Stimulated activated CD4-positive, alpha-beta T cell treated with anti-CD3 and anti-CD28 coated beads, Interleukin-15, amount 100 ng/mL, for 1 hour (primary cell): ENCODE results near the gene CD52.

ENCODE experiments used
- DNase-seq, 2 donors: peaks; one replicate each; pipeline ENCODE4 v3.0.0-alpha.2; 2020; ENCODE audit warnings: low read depth in 1 of 2, low spot score in 1 of 2

CD52 gene, protein sequence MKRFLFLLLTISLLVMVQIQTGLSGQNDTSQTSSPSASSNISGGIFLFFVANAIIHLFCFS

DNA sequence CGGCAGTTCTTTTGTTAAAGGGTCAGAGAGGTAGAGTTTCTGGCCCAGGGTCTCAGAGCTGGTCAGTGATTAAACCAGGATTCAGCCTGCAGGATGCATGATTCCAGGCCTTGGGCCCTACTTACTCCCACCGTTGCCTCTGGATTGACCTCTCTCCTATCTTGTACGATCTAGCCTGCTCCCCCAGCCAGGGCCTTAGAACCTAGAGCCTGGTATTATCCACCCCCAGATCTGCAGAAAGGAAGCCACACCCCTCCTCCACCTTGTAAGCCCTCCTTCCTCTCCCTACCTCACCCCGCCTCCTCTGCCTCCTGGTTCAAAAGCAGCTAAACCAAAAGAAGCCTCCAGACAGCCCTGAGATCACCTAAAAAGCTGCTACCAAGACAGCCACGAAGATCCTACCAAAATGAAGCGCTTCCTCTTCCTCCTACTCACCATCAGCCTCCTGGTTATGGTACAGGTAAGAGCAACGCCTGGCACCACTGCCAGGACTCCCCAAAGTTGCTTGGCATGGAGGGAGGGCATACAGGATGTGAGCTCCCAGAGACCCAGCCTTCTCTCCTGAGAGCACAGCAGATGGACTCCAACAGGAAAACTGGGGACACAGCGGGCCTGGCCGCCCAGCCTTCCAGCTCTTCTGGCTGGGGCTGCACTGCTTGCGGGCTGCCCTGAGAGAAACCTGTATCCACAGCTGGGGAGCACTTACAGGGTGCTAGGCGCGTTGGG lies at the start of gene CD52:
TSS of gene CD52 (plus strand) at position 347 of the 726 bp plus-strand sequence. CDS start at position 407, 60 bp downstream.
- peak in 1 of 2 donors; percentile 55 for DNase-seq

DNA sequence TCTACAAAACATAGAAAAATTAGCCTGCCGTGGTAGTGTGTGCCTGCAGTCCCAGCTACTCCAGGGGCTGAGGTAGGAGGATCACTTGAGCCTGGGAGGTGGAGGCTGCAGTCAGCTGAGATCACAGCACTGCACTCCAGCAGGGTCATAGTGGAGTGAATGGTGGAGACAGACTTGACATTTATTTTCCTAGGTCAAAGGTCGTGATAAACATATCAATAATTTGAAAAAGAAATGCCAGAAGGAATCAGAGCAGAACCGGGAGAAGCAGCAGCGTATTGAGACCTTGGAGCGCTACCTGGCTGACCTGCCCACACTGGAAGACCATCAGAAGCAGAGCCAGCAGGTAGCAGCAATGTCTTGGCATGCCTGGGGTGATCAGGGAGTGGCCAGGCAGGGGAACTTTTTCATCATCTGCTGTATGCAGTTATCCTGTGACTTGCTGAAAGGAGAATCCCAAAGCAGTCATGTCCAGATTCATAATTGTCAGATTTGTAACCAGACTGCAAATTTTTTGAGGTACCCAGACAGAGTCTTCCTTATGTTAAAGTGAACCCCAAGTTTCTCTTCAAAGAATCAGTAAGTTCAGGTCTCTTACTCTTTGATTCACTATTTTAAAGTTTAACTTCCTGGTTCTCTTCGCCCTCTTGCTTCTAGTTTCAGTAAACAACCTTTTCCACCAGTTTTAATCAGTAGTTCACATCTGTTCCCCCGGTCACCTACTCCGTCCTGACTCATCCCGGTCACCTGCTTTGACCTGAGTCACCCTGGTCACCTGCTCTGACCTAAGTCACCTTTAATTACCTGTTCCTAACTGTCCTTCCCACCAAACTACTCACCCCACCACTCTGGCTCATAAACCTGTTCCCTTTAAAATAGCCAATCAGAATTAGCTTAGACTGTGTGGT lies 49.2 kb upstream of the CD52 start:
- DNase-seq = no peak

DNA sequence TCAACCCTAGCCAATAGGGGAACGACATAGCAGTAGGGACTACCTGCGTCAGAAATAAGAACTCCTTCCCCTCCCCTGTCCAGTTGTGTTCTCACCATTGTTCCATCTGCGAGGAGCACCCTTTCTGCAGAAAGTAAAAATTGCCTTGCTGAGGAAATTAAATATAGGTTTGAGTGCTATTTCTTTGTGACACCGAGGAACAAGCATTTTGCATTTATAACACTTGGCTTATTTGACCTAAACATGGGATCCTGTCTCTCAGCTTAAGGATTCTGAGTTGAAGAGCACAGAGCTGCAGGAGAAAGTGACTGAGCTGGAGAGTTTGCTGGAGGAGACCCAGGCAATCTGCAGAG lies 48.6 kb upstream of the CD52 start:
- DNase-seq = no peak

DNA sequence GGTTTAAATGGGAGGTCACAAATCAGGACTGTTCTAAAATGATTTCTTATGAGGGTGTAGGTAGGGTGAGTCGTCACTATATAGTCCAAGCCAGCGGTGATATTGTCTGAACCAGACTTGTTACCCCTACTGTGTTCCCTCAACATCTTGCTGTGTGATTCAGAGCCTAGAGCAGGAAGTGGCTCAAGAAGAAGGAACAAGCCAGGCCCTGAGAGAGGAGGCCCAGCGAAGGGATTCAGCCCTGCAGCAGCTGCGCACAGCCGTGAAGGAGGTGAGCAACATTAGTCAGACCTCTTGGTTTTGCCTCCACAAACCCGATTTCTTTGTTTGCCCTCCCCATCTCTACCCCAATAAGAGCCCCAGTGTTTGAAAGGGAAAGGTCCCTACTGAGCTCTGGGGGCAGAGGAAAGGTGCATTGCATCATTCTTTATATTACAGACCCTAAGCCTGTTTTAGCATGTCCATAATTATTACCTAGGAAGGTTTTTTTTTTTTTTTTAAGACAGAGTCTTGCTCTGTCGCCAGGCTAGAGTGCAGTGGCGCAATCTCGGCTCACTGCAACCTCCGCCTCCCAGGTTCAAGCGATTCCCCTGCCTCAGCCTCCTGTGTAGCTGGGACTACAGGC lies 42.8 kb upstream of the CD52 start:
- no peak for DNase-seq

DNA sequence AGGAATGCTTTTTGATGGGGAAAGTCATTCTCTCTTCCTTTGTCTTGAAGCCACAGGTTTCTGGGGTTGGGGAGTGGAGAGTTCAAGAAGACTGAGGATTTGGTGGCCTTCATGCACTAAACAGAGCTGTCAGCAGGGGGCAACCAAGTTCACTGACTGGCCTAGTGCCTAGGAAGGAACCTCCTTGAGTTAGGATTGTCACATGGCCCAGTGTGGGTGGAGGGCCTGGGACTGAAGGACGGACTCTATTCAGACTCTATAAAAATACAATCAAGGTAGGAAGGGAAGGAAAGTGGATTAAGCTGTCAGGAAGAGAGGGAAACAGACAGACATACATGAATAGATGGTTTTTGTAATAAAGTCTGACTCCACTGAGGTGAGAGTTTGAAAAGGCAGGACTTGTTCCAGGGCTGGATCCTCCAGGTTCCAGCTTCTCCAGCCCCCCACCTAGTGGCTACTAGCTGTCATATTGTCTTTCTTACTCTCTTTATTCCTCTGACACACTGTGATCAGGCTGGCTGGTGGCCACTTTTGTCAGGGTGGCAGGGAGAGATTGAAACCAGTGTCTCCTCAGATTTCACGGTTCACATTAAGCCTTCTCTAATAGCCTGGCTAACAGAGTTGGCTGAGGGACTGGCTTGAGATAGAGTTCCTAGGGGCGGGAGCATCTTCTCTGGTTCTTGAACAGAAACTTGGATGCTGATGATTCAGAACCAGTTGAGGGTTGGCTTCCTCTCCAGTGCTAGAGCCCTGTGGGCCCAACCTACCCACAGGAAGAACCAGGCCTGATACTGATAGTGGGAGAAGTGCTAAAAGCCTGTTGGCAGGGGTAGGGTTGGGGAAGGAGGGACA lies 42.0 kb upstream of the CD52 start:
- peak; percentile 50 to 51 for DNase-seq

DNA sequence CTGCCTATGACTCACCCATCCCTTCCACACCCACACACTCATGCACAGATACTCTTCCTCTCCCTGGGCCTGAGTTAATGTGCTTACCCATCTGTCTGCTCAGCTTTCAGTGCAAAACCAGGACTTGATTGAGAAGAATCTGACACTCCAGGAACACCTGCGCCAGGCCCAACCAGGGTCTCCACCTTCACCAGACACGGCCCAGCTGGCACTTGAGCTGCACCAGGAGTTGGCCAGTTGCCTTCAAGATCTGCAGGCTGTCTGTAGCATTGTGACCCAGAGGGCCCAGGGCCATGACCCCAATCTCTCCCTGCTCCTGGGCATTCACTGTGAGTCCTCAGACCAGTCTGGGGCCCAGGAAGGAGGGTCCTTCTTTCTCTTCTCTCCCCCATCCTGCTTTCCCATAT lies 41.3 kb upstream of the CD52 start:
- DNase-seq = no peak

DNA sequence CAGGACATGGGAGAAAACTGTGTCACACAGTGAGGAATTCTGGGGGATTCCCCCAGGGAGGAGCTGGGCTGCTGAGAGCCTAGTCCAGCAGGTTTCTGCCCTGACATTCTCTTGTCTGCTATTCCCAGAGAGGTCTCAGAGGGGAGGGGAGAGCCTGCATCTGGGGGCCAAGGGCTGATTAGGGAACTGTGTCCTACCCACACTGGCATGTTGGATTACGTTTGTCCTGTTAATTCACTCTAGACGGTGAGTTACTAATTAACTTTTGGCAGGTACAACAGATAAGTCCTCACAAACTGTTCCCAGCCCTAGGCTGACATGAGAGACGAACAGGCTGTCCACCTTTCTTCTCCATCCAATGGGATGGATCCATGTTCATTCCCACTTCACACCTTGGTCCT lies 40.5 kb upstream of the CD52 start:
- no peak for DNase-seq

DNA sequence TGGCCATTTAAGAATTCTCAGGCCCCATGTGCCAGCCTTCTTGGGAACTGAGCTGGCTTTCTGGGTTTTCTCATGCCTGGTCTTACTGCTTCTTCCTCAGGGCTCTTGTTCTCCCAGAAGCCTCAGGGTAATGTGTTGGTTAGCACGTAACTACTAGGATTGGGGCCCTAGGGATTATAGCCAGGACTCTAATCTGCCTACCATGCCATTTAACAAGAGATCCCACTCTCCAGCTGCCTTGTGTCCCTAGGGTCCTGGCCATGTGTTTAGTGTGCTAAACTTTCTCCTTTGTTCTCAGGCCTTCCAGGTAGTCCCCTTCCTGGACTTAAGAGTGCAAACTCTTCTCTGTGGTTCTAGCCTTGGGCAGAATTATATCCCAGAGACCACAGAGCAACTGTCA lies 40.0 kb upstream of the CD52 start:
- DNase-seq = no peak

DNA sequence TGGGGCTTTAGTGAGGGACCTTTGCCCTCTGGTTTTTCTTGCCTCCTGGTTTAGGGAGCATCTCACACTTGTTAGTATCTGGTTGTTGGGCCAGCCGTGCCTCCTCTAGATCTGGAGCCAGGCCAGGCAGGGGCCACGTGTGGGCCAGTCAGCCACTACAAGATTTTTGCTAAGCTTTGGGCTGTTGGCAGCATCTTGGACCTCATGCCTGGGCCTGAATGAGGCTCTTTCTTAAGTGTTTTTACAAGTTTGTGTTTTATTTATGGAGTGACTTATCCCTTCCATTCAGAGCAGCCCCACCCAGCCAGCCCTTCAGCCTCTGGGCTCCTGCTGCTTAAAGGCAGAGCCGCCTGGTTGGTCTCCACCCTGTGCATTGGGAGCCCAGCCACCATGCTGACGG lies 39.5 kb upstream of the CD52 start:
- DNase-seq = no peak

DNA sequence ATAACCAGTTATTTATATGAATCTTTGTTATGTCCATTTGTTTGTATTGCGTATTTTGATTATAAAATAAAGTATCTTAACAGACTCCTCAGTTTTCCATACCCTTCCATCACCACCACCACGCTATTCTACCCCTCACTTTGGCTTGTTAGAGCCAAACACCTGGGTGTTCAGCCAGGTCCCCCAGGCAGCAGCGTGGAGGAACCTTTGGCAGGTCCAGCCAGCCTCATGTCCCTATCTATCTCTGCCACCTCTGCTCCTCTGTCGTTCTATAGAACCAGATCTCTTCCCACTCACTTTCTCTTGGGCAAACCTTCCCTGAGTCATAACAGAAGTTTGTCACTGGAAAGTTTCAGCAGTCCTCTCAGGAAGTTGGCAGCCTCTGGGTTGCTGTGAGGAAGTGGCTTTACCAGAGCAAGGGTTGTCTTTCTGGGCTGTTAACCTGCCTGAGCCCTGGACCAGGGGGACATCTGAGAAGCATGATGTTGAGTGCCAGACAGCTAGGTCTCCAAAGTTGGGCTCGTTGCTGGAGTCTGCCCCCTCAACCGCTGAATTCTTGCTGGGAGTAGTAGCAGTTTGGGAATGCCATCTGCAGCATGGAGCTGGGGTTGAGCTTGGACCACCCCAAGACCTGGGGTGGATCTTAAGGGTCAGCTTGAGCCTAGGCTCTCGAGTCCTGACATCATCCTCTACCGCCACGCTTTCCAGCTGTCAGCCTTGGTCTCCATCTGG lies 38.9 kb upstream of the CD52 start:
- no peak for DNase-seq

DNA sequence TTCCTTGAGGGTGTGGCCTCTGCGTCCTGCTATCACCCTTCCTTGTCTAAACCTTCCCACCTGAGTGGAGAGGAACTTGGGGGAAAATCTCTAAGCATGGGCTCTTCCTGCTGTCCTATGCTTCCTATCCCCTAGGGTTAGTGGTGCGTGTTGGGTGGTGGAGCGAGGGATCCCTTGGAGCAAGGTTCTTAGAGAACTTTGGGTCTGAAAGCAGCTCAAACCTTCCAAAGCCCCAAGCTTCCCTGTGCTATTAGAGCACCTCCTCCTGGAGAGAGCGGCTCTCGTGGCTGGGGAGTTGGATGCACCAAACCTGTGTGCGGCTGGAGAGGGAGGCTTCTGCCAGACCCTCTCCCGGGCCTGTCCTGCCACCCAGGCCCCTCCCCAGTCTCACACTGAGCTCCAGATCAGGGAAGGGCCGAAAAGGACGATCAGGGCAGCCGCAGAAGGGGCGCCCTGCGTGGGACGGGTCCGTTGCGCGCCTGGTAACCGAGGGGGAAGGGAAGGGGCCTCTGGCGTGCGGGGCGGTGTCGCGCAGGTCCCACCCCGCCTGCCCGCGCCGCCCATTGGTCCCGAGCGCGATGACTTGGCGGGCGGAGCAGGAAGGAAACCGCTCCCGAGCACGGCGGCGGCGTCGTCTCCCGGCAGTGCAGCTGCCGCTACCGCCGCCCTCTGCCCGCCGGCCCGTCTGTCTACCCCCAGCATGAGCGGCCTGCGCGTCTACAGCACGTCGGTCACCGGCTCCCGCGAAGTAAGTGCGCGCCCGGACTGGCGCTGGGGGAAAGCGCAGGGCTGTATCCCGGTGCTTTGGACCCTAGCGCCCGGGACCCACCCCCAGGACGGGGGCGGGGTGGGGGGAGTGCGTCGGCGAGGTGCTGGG lies 38.1 kb upstream of the CD52 start, which contains the start of gene SH3BGRL3:
TSS of gene SH3BGRL3 (plus strand) at position 631 of the 877 bp plus-strand sequence. CDS start at position 701, 70 bp downstream.
- DNase-seq = peak; percentile 75 to 77

DNA sequence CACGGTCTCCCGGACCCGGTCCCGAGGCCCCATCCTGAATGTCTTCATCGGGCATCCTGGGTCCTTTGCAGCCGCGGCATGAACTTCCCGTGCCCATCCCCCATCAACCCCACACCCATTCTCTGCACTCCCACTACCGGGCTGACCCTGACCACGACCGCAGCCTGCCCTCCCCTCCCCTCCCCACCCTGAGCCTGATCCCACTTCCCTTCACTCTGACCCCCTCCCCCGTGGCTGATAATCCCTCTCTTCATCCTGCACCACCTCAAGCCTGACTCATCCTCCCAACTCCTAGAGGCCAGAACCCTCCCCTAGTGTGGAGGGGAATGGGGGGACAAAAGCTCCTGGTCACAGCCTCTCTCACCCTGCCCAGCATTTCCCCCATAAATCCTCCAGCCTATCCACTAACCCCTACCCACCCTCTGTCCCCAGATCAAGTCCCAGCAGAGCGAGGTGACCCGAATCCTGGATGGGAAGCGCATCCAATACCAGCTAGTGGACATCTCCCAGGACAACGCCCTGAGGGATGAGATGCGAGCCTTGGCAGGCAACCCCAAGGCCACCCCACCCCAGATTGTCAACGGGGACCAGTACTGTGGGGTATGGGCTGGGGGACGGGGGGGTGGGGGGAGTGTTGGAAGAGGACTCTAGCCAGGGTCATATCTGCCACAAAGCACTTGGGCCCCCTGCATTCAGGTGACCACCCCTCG lies 37.3 kb upstream of the CD52 start:
- no peak for DNase-seq

DNA sequence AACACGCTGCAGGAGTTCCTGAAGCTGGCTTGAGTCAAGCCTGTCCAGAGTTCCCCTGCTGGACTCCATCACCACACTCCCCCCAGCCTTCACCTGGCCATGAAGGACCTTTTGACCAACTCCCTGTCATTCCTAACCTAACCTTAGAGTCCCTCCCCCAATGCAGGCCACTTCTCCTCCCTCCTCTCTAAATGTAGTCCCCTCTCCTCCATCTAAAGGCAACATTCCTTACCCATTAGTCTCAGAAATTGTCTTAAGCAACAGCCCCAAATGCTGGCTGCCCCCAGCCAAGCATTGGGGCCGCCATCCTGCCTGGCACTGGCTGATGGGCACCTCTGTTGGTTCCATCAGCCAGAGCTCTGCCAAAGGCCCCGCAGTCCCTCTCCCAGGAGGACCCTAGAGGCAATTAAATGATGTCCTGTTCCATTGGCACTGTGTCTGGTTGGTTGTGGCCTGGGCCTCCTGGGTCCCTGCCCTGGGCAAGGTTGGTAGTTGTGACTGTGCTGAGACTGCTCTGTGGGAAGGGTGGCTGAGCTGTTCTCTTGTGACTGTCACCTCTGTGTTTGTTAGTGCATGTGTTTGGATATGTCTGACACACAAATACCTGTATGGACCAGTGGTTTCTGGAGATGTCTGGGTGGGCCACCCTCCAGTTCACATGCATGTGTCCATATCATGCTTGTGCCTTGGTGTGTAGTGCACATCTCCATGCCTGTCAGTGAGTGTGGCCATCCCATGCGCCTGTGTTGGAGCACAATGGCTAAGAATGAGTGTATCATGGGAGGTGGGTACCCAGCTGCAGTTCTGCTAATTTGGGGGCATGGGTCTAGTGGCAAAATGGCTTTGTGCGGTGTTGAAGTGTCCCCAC lies 36.4 kb upstream of the CD52 start:
- no peak for DNase-seq

DNA sequence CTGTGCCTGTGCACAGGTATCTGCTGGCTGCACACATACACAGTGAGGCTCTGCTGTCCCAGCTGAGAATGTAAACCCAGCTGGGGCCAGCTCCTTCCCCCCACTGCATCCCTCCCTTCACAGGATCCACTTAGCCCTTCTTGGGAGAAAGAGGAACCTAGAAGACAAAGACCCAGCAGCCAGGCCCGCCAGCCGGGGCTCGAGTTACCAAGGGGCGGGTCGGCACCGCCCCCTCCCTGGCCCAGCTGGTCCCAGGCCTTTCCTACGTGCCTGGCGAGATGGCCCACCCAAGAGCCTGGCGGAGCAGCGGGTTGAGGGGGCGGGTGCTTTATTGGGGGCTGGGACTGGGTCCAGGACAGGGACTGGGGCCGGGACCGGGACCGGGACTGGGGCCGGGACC lies 35.8 kb upstream of the CD52 start:
- no peak for DNase-seq

DNA sequence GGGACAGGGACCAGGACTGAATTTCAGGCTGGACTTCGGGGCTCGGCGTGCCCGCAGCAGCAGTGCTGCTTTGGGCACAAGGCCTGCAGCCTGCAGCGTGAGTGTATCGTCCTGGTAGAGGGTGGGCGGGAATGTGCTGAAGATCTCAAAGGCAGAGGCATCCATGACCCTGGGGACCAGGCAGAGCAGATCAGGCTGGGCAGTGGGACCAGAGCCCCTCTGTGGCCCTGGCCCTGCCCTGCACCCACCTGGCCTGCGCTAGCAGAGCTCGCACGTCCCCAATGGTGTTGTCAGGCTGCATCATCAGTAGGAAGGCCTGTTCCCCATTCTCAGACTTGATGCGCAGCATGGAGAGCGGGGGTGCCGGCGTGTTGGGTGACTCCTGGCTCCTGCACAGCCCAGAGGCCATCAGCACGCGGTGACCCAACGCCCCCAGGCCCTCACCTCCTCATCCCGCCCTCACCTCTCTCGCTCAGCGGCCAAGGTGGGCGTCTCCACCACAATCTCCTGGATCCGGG lies 35.3 kb upstream of the CD52 start:
- DNase-seq = no peak

DNA sequence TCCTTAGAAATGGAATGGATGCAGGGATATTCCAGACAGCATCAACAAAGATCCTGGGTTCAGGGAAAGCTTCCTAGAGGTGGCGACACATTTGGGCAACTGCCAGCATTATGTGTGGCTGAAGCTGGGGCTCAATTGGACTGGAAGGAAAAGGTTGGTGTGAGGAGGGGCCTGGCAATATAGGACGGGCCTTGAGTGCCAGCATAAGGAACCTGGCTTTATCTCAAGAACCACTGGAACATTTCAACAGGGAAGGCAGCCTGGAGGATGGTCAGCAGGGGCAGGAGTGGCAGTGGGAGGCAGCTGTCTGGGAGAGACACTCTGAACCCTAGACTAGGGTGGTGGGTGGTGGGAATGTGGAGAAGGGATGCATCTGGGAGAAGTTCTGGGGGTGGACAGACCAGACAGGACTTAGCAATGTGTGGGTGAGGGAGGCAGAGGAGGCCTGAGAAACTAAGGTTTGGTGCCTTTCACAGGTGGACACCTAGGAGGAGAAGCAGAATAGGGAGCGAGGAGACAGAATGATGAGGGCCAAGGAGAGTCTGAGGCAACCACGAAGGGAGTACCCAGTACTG lies 34.4 kb upstream of the CD52 start:
- no peak for DNase-seq
